Measurements from ENCODE around the gene NR1H2. TPM values are rescaled to one million over a fixed set of nuclear protein-coding genes. Genes with fewer than 3 reads are reported as not detected.
"Not testable (repeated sequence)": the region's sequence is repeated elsewhere in the genome, so short reads cannot be mapped to it uniquely, and the experiment has no call there.

Gene NR1H2
- total RNA-seq, 1 donor from 2014 or later, result 44.2 TPM

DNA sequence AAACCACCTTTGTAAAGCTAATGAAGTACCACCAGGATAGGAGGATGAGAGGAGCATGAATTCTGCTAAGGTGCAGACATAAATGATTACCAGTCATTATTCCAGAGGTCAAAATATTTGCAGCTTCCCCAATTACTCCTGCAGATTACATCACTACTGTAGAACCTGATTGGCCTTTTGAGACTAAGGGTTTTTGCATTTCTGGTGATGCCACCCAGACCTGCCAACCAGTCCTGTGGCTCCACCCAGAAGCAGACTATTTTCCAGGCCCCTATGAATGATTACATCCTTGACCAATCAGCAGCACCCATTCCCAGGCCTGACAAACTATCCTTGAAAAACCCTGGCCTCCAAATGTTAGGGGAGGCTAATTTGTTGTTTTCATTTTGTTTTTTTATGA, 35.9 kb upstream of the NR1H2 start:
- Histone ChIP-seq H3K4me3 (ENCODE audit: low read depth, low read length) (no peak overlapping the region), H3K27me3 (ENCODE audit: control insufficient read depth, insufficient read depth, low read length) (no peaks in the 10 kb centered on the region), H3K36me3 (ENCODE audit: control insufficient read depth, insufficient read depth, low read length) (no peaks in the 10 kb centered on the region)
- TF ChIP-seq, protein P1, sequence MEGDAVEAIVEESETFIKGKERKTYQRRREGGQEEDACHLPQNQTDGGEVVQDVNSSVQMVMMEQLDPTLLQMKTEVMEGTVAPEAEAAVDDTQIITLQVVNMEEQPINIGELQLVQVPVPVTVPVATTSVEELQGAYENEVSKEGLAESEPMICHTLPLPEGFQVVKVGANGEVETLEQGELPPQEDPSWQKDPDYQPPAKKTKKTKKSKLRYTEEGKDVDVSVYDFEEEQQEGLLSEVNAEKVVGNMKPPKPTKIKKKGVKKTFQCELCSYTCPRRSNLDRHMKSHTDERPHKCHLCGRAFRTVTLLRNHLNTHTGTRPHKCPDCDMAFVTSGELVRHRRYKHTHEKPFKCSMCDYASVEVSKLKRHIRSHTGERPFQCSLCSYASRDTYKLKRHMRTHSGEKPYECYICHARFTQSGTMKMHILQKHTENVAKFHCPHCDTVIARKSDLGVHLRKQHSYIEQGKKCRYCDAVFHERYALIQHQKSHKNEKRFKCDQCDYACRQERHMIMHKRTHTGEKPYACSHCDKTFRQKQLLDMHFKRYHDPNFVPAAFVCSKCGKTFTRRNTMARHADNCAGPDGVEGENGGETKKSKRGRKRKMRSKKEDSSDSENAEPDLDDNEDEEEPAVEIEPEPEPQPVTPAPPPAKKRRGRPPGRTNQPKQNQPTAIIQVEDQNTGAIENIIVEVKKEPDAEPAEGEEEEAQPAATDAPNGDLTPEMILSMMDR (IDR thresholded peaks at IDR 0.05; ENCODE audit: insufficient read depth, low read length, severe bottlenecking), result no peak
- FAIRE-seq (no peak), DNase-seq (ENCODE audit: low read depth) (no peak)

DNA sequence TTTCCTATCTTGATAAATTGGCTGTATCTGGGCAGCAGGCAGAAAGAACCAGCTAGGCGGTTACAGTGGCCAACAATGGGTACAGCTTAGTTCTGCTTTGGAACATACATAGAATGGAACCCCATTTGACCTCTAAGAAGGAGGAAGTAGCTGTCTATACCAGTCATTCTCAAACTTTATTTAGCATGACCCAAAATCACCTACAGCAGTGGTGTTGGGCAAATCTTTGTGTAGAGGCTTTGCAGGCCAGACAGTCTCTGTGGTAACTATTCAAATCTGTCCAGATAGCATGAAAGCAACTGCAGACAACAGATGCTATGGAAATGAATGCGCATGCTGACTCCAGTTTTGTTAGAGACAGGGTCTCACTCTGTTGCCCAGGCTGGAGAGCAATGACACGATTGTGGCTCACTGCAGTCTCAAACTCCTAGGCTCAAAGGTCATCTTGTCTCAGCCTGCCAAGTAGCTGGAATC, 35.1 kb upstream of the NR1H2 start:
- Histone ChIP-seq H3K4me3 (ENCODE audit: low read depth, low read length) (no peak overlapping the region), H3K27me3 (ENCODE audit: control insufficient read depth, insufficient read depth, low read length) (no peaks in the 10 kb centered on the region), H3K36me3 (ENCODE audit: control insufficient read depth, insufficient read depth, low read length) (no peaks in the 10 kb centered on the region)
- no peak for FAIRE-seq
- DNase-seq (ENCODE audit: low read depth), result no peak
- TF ChIP-seq, protein P1 (IDR thresholded peaks at IDR 0.05; ENCODE audit: insufficient read depth, low read length, severe bottlenecking), result no peak

DNA sequence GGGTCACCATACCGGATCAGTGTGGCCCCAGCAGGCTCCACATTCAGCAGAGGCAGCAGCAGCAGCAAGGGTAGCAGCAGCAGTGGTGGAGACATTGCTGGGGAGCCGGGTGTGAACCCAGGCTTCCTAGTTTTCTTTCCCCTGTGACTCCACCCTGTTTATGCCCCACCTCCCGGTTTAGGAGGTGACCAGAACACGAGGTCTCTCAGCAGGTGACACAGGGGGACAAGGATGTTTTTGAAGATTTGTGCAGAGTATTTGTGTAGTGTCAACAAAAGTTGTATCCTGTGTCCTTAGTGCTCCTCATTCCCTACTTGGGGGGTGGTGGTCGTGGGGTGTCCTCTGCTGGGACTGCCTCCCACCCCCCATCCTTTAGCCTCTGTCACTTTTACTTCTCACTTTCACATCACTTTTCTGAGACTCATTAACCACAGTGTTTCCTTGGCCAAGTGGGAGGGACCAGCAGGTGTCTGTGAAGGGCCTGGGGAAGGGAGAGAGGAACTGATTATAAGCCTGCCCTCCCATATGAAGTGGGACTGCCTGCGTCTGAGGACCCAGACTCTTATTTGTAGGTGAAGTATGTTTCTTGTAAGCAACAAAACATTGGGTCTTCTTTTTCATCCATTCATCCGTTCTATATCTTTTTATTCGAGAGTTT, 31.5 kb upstream of the NR1H2 start:
- TF ChIP-seq, protein P1 (IDR thresholded peaks at IDR 0.05; ENCODE audit: insufficient read depth, low read length, severe bottlenecking), result no peak
- Histone ChIP-seq H3K27me3 (ENCODE audit: control insufficient read depth, insufficient read depth, low read length) (no peaks in the 10 kb centered on the region), H3K4me3 (ENCODE audit: low read depth, low read length) (no peak overlapping the region), H3K36me3 (ENCODE audit: control insufficient read depth, insufficient read depth, low read length) (no peaks in the 10 kb centered on the region)
- DNase-seq (ENCODE audit: low read depth) (no peak), FAIRE-seq (no peak)

DNA sequence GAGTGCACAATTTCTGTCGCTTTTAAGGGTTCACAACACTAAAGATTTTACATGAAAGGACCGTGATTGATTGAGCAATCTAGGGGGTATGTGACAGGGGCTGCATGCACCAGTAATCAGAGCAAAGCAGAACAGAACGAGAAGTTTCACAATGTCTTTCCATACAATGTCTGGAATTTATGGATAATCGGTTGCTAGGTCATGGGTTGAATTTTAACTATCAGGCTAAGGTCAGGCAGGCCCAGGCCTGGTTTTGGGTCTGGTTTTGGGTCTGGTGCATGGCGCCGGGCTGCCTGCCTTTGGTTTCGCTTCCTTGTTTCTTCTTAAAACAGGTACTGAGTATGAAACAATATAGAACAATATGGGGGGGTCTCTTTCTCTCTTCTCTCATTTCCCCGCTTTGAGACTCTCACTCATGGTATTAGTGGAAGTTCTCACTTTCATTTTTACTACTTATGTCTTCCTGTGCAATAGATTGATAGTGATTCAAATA, 29.1 kb upstream of the NR1H2 start:
- not testable (repeated sequence) for DNase-seq (ENCODE audit: low read depth); H3K36me3 ChIP-seq (ENCODE audit: control insufficient read depth, insufficient read depth, low read length); FAIRE-seq; H3K27me3 ChIP-seq (ENCODE audit: control insufficient read depth, insufficient read depth, low read length); H3K4me3 ChIP-seq (ENCODE audit: low read depth, low read length)

DNA sequence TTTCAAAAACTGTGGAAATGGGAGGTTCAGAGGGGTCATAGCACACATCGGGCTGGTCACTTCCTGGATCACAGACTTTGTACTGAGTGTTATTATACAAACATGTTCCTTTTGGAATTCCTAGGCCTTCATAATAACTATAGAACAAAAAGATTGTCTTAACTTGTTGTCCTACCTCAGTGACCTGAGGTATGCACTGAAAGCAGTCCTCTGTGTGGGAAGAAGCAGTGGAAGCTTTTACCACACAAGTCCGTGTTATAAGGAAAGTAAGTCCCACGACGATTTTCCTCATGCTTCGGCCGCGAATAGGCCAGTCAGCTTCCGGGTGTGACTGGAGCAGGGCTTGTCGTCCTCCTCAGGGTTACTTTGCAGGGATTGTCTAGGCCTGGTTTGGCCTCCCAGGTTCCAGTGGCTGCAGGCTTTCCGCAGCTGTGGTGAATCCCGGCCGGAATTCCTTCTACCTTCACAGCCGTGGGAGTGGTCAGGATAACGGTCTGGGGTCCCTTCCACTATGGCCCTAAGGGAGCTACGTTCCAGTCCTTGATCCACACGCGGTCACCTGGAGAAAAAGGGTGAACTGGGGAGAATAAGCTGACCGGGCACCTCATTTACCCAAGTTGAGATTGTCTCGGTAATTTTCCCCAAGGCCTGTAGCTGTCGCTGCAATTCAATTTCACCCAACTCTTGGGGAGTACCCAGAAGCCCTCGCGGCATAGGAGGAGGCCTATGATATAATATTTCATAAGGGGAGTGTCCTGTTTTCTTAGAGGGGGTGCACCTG, 26.8 kb upstream of the NR1H2 start:
- Histone ChIP-seq H3K27me3 (ENCODE audit: control insufficient read depth, insufficient read depth, low read length) (no peaks in the 10 kb centered on the region), H3K4me3 (ENCODE audit: low read depth, low read length) (no peak overlapping the region), H3K36me3 (ENCODE audit: control insufficient read depth, insufficient read depth, low read length) (no peaks in the 10 kb centered on the region)
- DNase-seq (ENCODE audit: low read depth), result no peak
- TF ChIP-seq, protein P1 (IDR thresholded peaks at IDR 0.05; ENCODE audit: insufficient read depth, low read length, severe bottlenecking), result peak; percentile 29
- no peak for FAIRE-seq

DNA sequence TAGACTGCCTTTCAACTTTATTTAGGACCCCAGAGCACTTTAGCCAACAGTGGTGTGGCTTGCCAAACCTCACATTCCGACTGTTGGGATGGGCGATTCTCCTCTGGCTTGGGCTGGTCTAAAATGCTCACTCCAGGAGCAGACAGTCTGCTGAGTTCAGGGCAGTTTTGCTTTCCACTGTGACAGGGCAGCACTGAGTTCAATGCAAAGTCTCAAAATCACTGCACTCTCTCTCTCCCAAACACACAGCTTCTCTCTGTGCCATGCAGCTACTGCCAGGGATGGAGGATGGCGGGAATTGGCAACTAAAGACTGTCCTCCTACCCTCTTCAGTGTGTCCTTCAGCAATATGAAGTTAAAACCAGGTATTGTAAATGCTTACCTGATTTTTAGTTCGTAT, 24.0 kb upstream of the NR1H2 start:
- Histone ChIP-seq H3K4me3 (ENCODE audit: low read depth, low read length) (no peak overlapping the region), H3K27me3 (ENCODE audit: control insufficient read depth, insufficient read depth, low read length) (no peaks in the 10 kb centered on the region), H3K36me3 (ENCODE audit: control insufficient read depth, insufficient read depth, low read length) (no peaks in the 10 kb centered on the region)
- DNase-seq (ENCODE audit: low read depth) (no peak), FAIRE-seq (no peak)
- TF ChIP-seq, protein P1 (IDR thresholded peaks at IDR 0.05; ENCODE audit: insufficient read depth, low read length, severe bottlenecking), result no peak

DNA sequence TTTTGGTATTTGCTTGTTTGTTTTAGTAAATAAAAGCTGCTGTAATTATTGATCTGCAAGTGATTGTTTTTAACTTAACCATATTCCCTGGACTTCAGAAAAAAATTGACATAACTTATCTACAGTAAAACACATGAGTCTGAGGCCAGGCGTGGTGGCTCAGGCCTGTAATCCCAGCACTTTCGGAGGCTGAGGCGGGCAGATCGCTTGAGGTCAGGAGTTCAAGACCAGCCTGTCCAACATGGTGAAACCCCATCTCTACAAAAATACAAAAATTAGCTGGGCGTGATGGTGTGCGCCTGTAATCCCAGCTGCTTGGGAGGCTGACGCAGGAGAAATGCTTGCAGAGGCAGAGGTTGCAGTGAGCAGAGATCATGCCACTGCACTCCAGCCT, 22.8 kb upstream of the NR1H2 start:
- not testable (repeated sequence) for FAIRE-seq; H3K4me3 ChIP-seq (ENCODE audit: low read depth, low read length); H3K27me3 ChIP-seq (ENCODE audit: control insufficient read depth, insufficient read depth, low read length); H3K36me3 ChIP-seq (ENCODE audit: control insufficient read depth, insufficient read depth, low read length); DNase-seq (ENCODE audit: low read depth)
